EL (cell line): ENCODE results near the gene SAYSD1.

Experiments
- DNase-seq: peaks from one replicate; pipeline ENCODE4 v3.0.0-alpha.2; 2016

Gene SAYSD1

GRCh38 chr6:39056191-39056590 is 58.8 kb downstream of the SAYSD1 start:
- DNase-seq, result no peak

- no peak for DNase-seq
Observed at GRCh38 chr6:39055661-39056060, 59.3 kb downstream of the SAYSD1 start.

- DNase-seq, result no peak
Observed at GRCh38 chr6:39054577-39055142, 60.3 kb downstream of the SAYSD1 start.
